HL-60 (cell line): Measurements from ENCODE around the gene SLC2A13.

Experiments used
- DNase-seq, 2 experiments: peaks; one replicate each; pipeline ENCODE4 v3.0.0-alpha.2; 2010 to 2020; ENCODE audit warnings: low read depth in 1 of 2, low spot score in 1 of 2
- H3K27ac ChIP-seq: fragments of 250-450 bp; sonication (Bioruptor Pico); replicated peaks from 2 replicates; pipeline ENCODE4 v1.5.1; 2020; ENCODE audit warnings: mild to moderate bottlenecking, moderate library complexity
- H3K27me3 ChIP-seq: fragments of 250-450 bp; sonication (Bioruptor Pico); 2 replicates; pipeline ENCODE4 v1.5.1; 2021; ENCODE audit warnings: mild to moderate bottlenecking, moderate library complexity; ENCODE audit not compliant: insufficient read depth, poor library complexity, severe bottlenecking
- H3K4me3 ChIP-seq: replicated peaks from 2 replicates; pipeline ENCODE4 v1.5.1; 2011; ENCODE audit warnings: mild to moderate bottlenecking, control low read depth, low read length; ENCODE audit not compliant: insufficient read depth
- GABPA ChIP-seq: IDR thresholded peaks from 2 replicates; pipeline ENCODE4 v1.6.1; 2012; ENCODE audit warnings: low read depth
- POLR2AphosphoS5 ChIP-seq: IDR thresholded peaks from 2 replicates; pipeline ENCODE4 v1.6.1; 2012; ENCODE audit warnings: low read depth
- SPI1 ChIP-seq: IDR thresholded peaks from 2 replicates; pipeline ENCODE4 v1.6.1; 2012; ENCODE audit warnings: low read depth, mild to moderate bottlenecking, borderline replicate concordance
- TF ChIP-seq, protein P1 (sequence below): IDR thresholded peaks from 2 replicates; pipeline ENCODE4 v1.6.1; 2012; ENCODE audit warnings: low read depth; ENCODE audit not compliant: insufficient replicate concordance
- TF ChIP-seq, protein P2 (sequence below): IDR thresholded peaks from one replicate; pipeline ENCODE4 v1.5.1; 2011; ENCODE audit warnings: low read length, control low read depth, inconsistent platforms; ENCODE audit not compliant: insufficient read depth

Gene SLC2A13

DNA sequence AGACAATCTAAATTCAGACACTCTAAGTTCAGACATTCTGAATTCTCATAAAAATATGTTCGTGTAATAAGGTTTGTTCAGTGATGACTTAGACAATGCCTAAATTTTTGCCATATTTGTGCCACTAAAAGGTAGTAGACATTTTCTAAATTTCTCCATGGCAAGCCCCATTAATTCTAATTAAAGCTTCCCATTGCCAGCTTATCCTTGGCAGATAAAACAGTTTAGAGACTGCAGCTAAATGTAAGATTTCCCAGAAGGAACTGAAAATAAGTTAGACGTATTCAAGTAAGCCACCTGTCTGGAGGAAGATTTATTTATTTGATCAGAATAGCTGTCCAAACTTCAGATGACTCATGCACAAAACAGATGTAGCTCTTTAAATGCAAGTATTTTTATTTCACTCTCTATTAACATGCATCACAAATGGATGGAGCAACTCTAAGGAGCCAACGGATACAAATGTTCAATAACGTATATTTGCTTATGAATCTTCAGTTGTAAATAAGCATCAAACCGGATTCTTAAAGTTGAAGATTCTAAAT lies 130.4 kb downstream of the SLC2A13 start:
- TF ChIP-seq GABPA: no peak
- TF ChIP-seq, protein P1, sequence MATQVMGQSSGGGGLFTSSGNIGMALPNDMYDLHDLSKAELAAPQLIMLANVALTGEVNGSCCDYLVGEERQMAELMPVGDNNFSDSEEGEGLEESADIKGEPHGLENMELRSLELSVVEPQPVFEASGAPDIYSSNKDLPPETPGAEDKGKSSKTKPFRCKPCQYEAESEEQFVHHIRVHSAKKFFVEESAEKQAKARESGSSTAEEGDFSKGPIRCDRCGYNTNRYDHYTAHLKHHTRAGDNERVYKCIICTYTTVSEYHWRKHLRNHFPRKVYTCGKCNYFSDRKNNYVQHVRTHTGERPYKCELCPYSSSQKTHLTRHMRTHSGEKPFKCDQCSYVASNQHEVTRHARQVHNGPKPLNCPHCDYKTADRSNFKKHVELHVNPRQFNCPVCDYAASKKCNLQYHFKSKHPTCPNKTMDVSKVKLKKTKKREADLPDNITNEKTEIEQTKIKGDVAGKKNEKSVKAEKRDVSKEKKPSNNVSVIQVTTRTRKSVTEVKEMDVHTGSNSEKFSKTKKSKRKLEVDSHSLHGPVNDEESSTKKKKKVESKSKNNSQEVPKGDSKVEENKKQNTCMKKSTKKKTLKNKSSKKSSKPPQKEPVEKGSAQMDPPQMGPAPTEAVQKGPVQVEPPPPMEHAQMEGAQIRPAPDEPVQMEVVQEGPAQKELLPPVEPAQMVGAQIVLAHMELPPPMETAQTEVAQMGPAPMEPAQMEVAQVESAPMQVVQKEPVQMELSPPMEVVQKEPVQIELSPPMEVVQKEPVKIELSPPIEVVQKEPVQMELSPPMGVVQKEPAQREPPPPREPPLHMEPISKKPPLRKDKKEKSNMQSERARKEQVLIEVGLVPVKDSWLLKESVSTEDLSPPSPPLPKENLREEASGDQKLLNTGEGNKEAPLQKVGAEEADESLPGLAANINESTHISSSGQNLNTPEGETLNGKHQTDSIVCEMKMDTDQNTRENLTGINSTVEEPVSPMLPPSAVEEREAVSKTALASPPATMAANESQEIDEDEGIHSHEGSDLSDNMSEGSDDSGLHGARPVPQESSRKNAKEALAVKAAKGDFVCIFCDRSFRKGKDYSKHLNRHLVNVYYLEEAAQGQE: no peak
- TF ChIP-seq, protein P2, sequence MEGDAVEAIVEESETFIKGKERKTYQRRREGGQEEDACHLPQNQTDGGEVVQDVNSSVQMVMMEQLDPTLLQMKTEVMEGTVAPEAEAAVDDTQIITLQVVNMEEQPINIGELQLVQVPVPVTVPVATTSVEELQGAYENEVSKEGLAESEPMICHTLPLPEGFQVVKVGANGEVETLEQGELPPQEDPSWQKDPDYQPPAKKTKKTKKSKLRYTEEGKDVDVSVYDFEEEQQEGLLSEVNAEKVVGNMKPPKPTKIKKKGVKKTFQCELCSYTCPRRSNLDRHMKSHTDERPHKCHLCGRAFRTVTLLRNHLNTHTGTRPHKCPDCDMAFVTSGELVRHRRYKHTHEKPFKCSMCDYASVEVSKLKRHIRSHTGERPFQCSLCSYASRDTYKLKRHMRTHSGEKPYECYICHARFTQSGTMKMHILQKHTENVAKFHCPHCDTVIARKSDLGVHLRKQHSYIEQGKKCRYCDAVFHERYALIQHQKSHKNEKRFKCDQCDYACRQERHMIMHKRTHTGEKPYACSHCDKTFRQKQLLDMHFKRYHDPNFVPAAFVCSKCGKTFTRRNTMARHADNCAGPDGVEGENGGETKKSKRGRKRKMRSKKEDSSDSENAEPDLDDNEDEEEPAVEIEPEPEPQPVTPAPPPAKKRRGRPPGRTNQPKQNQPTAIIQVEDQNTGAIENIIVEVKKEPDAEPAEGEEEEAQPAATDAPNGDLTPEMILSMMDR: no peak
- no peak for TF ChIP-seq SPI1
- no peak for TF ChIP-seq POLR2AphosphoS5
- Histone ChIP-seq H3K4me3 (no peak overlapping the region), H3K27ac (no peak overlapping the region), H3K27me3 (no peaks in the 10 kb centered on the region)
- no peak for DNase-seq

DNA sequence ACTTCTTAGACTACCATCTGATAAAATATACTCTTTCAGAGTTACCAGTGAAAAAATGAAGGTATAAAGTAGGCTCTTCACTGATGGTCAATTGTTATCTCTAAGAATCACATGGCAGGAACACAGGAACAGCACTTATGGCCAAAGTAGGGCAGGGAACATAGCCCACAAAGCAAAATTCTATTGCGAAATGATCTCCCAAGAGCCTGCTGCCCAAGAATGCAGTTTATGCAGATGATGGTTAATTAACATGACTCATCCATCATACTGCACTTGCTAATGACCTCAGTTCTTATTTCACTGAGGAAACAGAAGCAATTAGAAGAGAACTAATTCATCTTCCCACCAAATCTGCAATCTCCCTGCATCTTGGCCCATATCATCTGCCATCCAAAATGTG lies 133.8 kb downstream of the SLC2A13 start:
- no peaks in the 10 kb centered on the region for H3K27me3 ChIP-seq
- TF ChIP-seq POLR2AphosphoS5: no peak
- no peak for TF ChIP-seq GABPA
- TF ChIP-seq, protein P2: no peak
- no peak for TF ChIP-seq SPI1
- TF ChIP-seq, protein P1: no peak
- peak in 1 of 2 experiments; percentile 56 for DNase-seq
- H3K4me3 ChIP-seq: no peak overlapping the region
- no peak overlapping the region for H3K27ac ChIP-seq

DNA sequence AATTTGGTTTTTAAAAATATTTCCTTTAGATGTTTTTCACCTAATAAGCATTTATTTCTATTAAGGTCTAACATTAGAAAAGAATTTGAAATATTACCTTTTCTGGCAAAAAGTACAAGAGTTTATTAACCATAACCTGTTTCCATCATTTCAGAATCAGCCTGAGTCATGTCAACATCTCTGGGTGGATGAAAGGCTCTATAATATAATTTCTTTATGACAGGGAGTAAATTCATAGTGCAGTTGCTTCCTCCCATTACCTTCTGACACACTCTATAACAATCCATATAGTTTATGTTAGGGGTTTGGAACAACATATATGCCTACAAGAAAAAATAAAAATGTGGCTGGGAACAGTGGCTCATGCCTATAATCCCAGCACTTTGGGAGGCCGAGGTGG lies 134.5 kb downstream of the SLC2A13 start:
- Histone ChIP-seq H3K27me3 (no peaks in the 10 kb centered on the region), H3K4me3 (no peak overlapping the region), H3K27ac (no peak overlapping the region)
- TF ChIP-seq GABPA (no peak), SPI1 (no peak), POLR2AphosphoS5 (no peak)
- TF ChIP-seq, protein P1: no peak
- TF ChIP-seq, protein P2: no peak
- no peak for DNase-seq
